HG03521 (cell line): ENCODE data around the gene ITGA1.
"Not testable (repeated sequence)": the region's sequence is repeated elsewhere in the genome, so short reads cannot be mapped to it uniquely, and the experiment has no call there.

Experiments used
- ATAC-seq: cut with Tn5 transposase; IDR thresholded peaks from one replicate; pipeline ENCODE4 v1.9.1; 2021; ENCODE audit warnings: mild to moderate bottlenecking, moderate library complexity; ENCODE audit not compliant: unreplicated experiment

The ITGA1 gene

DNA sequence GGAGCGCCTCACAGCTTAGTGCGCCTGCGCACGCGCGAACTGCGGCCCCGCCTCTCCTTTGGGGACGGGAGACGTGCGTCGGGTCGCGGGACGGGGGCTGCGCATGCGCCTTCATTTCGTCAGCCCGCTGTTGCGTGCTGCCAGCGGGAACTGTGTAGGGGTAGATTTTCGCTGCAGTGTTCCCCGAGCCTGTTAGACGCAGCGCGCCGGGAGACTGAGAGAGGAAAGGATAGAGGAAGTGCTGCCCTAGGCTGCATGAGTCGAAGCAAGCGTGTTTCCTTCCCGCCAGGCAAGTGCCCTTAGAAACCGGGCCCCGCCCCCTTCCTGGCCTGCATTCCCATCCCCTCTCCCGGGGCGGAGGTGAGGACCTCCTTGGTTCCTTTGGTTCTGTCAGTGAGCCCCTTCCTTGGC is 12.3 kb downstream of the ITGA1 start:
- ATAC-seq = peak; percentile 84

DNA sequence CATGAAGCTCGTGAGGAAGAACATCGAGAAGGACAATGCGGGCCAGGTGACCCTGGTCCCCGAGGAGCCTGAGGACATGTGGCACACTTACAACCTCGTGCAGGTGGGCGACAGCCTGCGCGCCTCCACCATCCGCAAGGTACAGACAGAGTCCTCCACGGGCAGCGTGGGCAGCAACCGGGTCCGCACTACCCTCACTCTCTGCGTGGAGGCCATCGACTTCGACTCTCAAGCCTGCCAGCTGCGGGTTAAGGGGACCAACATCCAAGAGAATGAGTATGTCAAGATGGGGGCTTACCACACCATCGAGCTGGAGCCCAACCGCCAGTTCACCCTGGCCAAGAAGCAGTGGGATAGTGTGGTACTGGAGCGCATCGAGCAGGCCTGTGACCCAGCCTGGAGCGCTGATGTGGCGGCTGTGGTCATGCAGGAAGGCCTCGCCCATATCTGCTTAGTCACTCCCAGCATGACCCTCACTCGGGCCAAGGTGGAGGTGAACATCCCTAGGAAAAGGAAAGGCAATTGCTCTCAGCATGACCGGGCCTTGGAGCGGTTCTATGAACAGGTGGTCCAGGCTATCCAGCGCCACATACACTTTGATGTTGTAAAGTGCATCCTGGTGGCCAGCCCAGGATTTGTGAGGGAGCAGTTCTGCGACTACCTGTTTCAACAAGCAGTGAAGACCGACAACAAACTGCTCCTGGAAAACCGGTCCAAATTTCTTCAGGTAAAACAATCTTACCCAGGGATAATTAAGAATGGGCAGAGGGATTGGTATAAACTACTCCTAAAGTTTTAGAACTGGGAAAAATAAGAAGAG is 12.9 kb downstream of the ITGA1 start:
- ATAC-seq = peak; percentile 36

DNA sequence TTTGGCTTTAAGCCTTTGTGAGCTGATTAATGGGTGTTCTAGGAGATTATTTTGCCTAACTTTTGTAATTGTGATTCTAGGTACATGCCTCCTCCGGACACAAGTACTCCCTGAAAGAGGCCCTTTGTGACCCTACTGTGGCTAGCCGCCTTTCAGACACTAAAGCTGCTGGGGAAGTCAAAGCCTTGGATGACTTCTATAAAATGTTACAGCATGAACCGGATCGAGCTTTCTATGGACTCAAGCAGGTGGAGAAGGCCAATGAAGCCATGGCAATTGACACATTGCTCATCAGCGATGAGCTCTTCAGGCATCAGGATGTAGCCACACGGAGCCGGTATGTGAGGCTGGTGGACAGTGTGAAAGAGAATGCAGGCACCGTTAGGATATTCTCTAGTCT is 13.6 kb downstream of the ITGA1 start:
- no peak for ATAC-seq

DNA sequence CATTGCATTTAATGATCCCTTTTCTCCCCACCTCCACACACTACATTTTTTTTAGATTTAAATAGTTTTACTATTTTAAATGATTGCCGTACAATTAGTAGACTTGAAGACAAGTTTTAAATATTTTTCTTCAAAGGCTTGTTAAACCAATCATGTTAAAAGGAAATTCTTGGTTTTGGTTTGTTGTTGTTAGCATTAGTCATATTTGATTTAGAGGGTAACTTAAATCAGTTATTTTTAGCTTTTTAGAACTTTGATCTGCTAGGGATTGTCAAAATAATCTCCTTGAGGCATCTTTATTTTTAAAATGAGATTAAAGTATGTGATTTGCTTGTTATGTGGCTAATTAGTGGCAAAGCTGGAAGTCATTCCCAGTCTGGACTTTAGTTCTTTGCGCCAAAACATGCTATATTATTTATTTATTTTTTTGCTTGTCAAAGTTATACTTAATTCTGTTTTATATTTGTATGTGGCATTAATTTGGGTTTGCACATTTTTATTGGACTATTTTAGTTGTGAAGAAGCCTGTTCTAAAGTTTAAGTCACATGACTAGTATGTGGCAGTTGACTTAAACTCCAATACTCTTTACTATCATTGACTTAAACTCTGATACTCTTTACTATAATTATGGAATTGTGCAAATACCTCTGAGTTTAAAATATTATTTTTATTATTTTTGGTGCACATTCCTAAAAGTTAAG is 14.7 kb downstream of the ITGA1 start:
- no peak for ATAC-seq

DNA sequence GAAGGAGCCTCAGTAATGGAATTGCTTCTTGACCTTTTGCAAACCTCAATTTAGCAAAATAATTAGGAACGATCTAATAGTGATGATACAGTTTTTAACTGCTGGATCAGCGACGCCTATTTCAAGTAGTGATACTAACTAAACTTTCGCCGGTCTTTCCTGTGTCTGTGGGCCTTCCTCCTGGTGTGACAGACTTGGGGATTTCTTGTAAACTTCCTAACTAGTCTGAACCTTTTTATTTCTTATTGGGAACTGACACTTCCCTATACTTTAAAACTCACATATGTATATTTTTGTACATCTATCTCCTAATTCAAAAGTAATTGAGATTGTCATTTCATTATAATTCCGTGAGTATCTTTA is 15.2 kb downstream of the ITGA1 start:
- no peak for ATAC-seq

DNA sequence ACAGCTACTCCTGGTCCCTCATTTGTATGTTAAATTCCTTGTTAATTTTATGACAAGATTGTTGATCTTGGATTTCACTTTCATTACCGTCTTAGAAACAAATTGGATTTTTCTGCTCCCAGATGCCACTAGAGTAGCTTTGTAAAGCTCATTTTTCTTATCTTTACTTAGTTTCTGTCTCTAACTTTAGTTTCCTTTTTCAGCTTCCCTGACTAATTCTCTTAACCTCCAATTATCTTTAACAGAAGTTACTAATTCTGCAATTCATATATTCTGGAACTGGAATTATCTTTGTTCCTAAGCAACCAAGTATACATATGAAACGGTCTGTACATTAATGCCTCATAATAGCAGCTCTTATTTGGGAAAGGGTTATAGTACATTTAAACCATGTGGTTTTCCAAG is 16.7 kb downstream of the ITGA1 start:
- no peak for ATAC-seq

DNA sequence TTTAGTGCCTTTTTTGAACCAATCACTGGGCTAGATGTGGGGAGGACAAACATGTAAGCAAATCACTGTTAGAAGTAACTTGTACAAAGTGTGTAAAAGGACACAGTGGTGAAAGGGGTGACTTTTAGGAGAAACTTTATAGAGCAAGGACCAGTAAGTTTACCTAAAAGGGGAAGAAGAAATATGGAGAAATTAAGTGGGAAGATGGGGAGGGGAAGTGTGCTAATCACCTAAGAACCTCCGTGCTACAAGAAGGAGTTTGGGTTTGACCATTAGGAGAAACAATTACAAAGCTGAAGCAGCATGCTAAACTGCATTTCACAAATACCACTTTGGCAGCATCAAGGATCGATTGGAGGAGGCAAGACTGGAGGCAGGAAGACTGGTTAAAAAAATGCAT is 17.3 kb downstream of the ITGA1 start:
- ATAC-seq = no peak

DNA sequence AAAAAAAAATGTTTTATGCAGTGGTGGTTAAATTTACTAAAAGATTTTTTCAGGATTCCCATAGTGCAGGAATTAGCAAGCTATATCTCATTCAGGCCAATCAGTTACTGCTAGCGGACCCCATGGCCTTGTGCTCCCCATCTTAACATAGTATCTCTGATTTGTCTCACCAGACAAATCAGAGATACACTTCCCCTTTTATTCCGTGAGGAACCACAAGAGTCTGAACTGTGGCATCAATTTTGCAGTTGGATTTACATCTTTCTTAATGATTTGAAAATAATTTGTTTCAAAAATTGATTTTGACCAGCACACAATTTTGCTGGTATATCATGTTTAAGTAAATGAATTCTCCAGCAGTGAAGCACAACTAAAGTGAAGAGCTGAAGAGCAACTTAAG is 17.9 kb downstream of the ITGA1 start:
- ATAC-seq = no peak

DNA sequence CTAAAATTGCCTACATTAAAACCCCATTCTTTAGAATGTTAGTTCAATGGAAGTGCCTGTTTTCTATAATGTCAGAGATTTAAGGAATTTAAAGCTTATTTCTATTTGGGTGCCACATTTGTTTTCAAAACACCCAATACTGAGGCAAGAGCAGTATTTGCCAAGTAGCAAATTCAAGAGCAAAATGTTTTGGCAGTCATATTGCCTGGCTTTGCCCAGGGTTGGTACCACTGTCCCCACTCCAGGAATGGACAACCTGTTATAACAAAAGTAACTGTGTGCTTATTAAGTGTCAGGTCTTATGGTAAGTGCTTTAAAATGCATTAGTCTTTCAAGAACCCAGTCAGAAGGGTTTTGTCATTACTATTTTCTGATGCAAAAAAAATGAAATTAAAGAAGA is 19.3 kb downstream of the ITGA1 start:
- ATAC-seq = no peak

DNA sequence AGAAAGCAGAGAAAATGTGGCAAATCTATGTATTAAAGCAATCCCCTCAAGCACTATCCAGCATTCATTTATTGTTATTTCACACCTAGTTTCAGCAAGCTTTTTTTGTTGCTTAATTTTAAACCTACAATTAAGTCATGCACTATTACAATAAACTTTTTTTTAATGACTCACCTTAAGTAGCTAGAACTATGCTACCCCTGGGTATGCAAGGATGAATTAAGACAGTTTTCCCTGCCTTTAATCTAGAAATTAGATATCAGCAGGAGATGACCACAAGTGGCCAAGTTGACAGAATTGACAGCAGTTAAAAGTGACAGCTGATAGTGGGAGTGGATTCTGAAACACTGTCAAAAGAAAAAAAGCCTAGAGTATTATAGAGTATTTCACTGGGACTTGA is 20.0 kb downstream of the ITGA1 start:
- no peak for ATAC-seq

DNA sequence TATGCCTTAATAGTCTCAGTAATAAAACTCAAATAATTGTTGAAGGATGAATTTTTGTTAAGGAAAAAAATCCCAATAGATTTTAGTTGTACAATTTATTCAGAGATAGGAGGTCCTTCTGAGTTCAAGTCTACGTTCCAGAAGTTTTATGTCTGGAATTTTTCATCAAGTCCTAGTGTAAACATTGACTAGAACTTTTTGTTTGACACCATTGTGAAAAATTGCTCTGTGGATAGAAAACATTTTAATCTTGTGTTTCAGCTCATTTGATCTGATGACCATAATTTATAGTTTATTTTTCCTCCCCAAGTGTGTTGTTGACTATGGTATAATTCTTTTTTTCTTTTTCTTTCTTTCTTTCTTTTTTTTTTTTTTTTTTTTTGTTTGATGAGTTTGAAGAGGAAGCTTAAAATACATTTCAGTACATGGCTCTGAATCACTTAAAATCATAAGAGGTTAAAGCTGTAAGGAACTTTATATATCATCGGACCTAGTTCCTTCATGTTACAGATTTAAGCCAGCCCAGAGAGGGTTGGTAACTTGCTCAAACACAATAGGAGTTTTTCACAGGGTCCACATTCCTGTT is 20.7 kb downstream of the ITGA1 start:
- ATAC-seq = no peak

DNA sequence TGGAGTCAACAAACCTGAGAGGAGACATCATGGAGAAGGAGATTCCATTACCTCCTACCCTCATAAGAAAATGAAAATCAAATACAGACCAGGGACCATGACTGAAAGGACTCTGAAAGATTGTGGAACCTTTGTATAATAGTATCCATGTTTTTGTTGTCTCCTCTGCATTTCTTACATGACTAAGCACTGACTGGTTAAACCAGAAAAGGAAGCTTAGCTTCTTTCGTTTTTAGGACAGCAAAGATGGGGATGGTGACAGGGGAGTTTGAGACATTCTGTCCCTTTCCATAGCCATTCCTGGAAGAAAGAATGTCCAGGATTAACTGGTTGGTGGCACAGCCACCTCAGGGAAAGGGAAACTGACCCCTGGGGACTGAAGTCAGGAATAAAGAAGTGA is 22.2 kb downstream of the ITGA1 start:
- no peak for ATAC-seq

DNA sequence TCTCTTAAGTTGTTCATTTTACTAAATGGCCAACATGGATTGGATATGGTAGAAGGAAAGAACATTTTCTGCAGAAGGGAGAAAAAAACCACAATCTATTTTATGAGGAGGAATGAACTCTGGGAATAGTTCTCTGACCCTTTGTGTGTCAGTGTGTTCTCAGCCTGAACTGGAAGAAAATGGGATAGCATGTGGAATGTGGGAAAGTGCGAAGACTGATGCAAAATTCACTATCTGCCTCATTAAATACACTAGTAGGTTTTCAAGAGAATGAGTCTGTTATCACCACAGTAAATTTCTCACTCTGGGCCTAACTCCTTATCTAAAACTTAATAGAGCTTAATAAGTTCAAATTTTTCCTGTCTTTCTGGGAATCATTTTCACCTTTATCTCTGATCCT is 22.7 kb downstream of the ITGA1 start:
- ATAC-seq = no peak

DNA sequence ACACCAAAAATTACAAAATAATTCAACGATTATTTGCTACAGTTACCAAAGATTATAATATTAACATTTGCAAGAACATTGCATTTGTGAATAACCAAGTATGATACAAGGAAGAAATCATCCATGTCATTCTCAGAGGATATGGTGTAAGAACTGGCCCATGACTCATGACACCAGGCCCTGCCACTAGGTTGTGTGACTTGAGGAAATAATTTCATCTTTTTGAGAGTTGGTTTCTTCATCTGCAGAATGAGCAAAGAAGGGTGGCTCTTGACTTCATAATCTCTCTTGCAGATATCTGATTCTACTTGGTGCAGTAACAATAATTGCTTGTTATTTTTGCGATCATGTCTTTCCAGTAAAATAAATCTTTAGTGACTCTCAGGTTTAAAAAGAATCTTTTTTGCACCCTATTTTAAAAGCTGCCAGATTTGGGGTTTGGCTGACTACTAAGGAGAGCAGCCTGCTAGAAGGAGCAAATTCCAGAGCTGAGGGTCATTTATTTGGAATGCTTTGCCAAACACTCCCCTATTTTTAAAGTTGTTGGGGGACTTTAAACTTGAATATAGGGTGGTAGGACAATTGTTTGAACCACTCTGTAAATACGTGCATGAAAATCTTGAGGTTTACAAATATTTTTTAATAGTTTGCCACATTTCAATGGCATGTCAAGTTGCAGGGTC is 23.5 kb downstream of the ITGA1 start:
- ATAC-seq = no peak

DNA sequence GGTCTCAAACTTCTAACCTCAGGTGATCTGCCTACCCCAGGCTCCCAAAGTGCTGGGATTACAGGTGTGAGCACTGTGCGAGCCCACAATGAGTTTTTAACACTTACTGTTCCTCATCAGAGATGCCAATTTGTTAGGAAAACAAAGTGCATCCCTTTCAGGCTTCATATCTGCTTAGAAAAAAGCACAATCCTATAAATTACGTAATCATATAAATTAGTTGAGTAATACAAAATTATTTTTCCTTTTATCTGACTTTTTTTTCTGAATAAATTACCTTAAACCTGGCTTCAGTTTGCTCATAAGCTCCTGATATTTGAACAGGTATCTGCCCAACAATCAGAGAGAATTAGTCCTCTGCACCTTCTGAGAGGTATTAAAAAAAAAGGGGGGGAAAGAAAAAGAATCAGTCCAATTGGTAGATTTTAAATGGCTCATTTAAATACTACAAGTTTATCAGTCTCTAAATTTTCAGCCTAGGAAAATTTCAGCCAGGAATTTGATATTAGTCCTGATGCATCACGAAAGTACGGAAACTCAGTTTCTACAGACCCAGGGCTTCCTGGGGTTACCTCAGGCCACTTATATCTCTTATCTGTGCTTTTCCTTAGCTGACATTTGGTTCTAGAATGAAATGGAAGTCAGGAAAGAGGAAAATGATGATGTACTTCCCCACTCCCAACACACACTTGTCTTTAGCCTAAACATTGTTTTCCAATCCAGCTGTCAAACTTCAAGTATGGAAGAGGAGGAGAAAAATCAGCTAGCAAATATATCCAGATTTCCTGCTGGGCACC is 26.8 kb downstream of the ITGA1 start:
- no peak for ATAC-seq

DNA sequence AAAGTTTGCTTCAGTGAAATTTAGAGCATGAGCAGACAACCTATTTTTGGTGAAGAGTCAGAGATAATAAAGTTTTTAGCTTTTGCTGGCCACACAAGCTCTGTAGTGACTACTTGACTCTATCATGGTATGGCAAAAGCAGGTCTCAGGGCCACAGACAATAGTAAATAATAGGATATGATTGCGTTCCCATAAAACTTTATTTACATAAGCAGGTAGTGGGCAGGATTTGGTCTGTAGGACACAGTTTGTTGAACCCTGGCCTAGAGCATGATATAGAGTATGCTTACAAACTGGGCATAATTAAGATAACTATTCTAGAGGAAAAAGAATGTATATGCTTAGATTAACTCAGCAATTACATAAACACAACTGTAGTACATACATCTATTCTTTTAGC is 30.1 kb downstream of the ITGA1 start:
- ATAC-seq = no peak

DNA sequence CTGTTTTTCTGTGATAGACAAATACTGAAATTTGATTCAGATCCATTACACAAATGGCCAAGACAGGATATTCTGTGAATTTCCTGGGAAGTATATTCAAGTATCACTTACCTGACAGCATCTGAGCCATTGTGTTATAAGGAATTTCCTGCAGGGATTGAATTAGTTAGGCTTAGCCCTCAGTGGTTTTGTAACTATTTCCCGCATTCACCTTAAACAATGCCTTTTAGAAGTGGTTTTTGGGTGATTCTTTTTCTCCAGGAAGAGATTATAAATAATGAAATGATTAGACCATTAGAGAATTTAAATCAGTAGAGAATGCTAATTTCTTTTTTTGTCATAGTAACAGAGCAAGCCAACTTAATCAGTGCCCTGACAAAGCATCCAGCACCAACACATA is 30.6 kb downstream of the ITGA1 start:
- no peak for ATAC-seq

DNA sequence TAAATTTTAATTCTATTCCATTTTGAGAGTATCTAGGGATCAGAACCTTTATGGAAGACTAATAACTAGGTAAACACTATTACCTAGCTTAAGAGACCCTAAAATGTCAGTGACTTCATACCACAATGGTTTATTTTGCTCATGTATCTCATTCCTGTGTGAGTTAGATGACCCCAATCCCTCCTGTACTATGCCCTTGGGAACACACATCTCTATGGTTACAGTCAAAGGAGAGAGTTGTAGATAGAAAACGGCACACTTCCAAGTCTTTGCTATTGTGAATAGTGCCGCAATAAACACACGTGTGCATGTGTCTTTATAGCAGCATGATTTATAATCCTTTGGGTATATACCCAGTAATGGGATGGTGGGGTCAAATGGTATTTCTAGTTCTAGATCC is 31.1 kb downstream of the ITGA1 start:
- ATAC-seq = not testable (repeated sequence)

DNA sequence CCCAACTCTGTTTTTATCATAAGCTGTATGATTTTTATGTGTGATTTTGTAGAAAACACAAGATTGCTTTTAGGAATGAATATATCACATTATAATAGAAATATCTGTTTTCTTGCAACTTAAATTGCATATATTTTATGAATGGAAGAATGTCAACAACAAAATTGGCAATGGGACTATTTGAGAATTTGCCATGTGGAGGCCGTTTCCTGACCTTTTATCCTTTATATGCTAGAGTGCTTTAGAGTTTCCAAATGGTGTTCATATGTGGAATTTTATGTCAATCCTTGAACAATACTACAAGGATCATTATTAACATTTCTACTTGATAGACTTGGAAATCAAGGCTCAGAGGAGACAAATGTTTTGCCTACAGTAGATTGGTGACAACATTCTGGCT is 34.2 kb downstream of the ITGA1 start:
- no peak for ATAC-seq

DNA sequence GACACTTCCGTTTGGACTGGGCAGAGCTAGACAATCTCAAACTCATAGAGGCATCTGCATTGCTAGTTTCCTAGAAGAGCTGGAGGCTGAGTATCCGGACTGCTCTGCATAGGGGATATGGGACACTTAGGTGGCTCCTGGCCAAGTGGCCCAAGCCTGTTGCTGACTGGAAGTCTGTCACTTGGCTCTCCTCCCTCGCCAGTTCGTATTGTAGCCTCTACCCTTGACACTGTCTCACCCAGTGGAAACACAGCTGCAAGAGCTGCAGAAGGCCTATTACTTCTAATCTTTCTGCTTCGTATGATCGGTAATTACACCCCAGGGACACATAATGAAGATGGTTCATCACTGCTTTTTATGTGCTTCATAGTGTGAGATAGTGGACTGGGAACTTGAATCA is 34.7 kb downstream of the ITGA1 start:
- no peak for ATAC-seq

DNA sequence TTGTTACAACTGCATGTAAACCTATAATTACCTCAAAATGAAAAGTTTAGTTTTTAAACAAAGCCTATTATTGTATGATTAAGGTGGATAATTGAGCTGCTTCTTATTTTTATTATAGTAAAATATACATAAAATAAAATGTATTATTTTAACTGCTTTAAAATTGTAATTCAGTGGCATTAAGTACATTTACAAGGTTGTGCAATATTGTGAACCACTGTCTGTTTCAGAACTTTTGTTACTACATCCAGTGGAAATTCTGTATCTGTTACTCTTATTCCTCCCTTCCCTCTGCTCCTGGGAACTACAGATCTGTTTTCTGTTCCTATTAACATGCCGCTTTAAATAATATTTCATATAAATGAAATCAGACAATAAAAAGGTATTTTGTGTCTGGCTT is 37.1 kb downstream of the ITGA1 start:
- ATAC-seq = no peak
